Keratinocyte (primary cell): ENCODE measurements around the gene ATP6V1E1. TPM values are rescaled to one million over a fixed set of nuclear protein-coding genes. Genes with fewer than 3 reads are reported as not detected.

Experiments
- DNase-seq: peaks from one replicate; pipeline ENCODE4 v3.0.0-alpha.2; 2011; ENCODE audit warnings: low read depth, missing footprints, low spot score
- FAIRE-seq: peaks from 2 replicates; lab custom pipeline; 2011; peaks lifted over from hg19 to GRCh38; lab: Jason Lieb, UNC
- H2AFZ ChIP-seq: 2 replicates; pipeline ENCODE4 v1.6.0; 2012; ENCODE audit warnings: low read length, control low read depth, inconsistent platforms; ENCODE audit not compliant: control insufficient read depth
- H3K27ac ChIP-seq: 2 replicates; pipeline ENCODE4 v1.5.1; 2011; ENCODE audit warnings: low read length; ENCODE audit not compliant: control insufficient read depth, insufficient read depth
- H3K27me3 ChIP-seq: 3 replicates; pipeline ENCODE4 v1.6.0; 2011; ENCODE audit warnings: low read length; ENCODE audit not compliant: control insufficient read depth, insufficient read depth; ENCODE audit errors: extremely low read depth
- H3K36me3 ChIP-seq, 2 experiments: 2 replicates in 1 of 2; 3 replicates in 1 of 2; pipeline ENCODE4 v1.5.1; 2011; ENCODE audit warnings: low read length in 2 of 2, mild to moderate bottlenecking in 1 of 2; ENCODE audit not compliant: control insufficient read depth in 2 of 2, insufficient read depth in 2 of 2; ENCODE audit errors: extremely low read depth in 1 of 2
- H3K4me1 ChIP-seq: 3 replicates; pipeline ENCODE4 v1.5.1; 2011; ENCODE audit warnings: low read length; ENCODE audit not compliant: control insufficient read depth, insufficient read depth; ENCODE audit errors: extremely low read depth
- H3K4me2 ChIP-seq: 3 replicates; pipeline ENCODE4 v1.6.0; 2011; ENCODE audit warnings: low read depth, low read length; ENCODE audit not compliant: control insufficient read depth, insufficient read depth; ENCODE audit errors: extremely low read depth
- H3K4me3 ChIP-seq, 3 experiments: fragments of 200-600 bp in 1 of 3; sonication (generic) in 1 of 3; 2 replicates in 2 of 3; 3 replicates in 1 of 3; pipeline ENCODE4 v1.5.1; 2011 to 2016; ENCODE audit warnings: low read length in 3 of 3, mild to moderate bottlenecking in 3 of 3, control low read depth in 2 of 3, inconsistent platforms in 1 of 3, low read depth in 1 of 3, mixed read lengths in 1 of 3, mixed run types in 1 of 3, moderate library complexity in 1 of 3; ENCODE audit not compliant: control insufficient read depth in 2 of 3, insufficient read depth in 2 of 3; ENCODE audit errors: extremely low read depth in 1 of 3
- H3K79me2 ChIP-seq: 2 replicates; pipeline ENCODE4 v1.6.0; 2012; ENCODE audit warnings: low read length; ENCODE audit not compliant: control insufficient read depth, insufficient read depth
- H3K9ac ChIP-seq: 3 replicates; pipeline ENCODE4 v1.6.0; 2011; ENCODE audit warnings: low read length; ENCODE audit not compliant: control insufficient read depth, insufficient read depth; ENCODE audit errors: extremely low read depth
- H3K9me1 ChIP-seq: 3 replicates; pipeline ENCODE4 v1.6.0; 2011; ENCODE audit warnings: low read length; ENCODE audit not compliant: control insufficient read depth, insufficient read depth; ENCODE audit errors: extremely low read depth
- H3K9me3 ChIP-seq: 2 replicates; pipeline ENCODE4 v1.5.1; 2012; ENCODE audit warnings: low read depth, low read length; ENCODE audit not compliant: control insufficient read depth
- H4K20me1 ChIP-seq: 3 replicates; pipeline ENCODE4 v1.6.0; 2011; ENCODE audit warnings: low read length; ENCODE audit not compliant: control insufficient read depth, insufficient read depth; ENCODE audit errors: extremely low read depth
- EZH2 ChIP-seq: IDR thresholded peaks from one replicate; pipeline ENCODE4 v1.6.1; 2012; ENCODE audit warnings: inconsistent platforms, mild to moderate bottlenecking, low read length, moderate library complexity
- dilution Hi-C: fragments of 300-500 bp; cut with MboI; formaldehyde crosslinking; loops from one replicate; pipeline ENCODE4 v1.7.0; 2020; ENCODE audit warnings: low sequenced_read_pairs; ENCODE audit not compliant: extremely low pct_ligation_motif_present
- polyA plus RNA-seq, 5 experiments: library from polyadenylated mRNA; depleted of rRNA in 3 of 5; stranded (reverse) in 3 of 5; stranded (forward) in 1 of 5; unstranded in 1 of 5; fragments of >200 nt; gene quantifications; 1 replicate in 1 of 5; 2 replicates in 3 of 5; 3 replicates in 1 of 5; pipeline versions ENCODE4 v1.2.1 to v1.2.3, GENCODE V29; 2011 to 2012; ENCODE audit warnings: missing spikeins in 2 of 5, low read depth in 1 of 5, low replicate concordance in 1 of 5
- TF ChIP-seq, protein P1 (sequence below), 3 experiments: IDR thresholded peaks in 1 of 3; conservative IDR thresholded peaks in 1 of 3; optimal IDR thresholded peaks in 1 of 3; 2 replicates in 2 of 3; 3 replicates in 1 of 3; pipeline versions ENCODE3 to v1.5.1; 2011; ENCODE audit warnings: low read length in 3 of 3, mild to moderate bottlenecking in 3 of 3, moderate library complexity in 2 of 3, control low read depth in 1 of 3, inconsistent platforms in 1 of 3; ENCODE audit not compliant: insufficient read depth in 2 of 3; ENCODE audit errors: extremely low read depth in 1 of 3

Gene ATP6V1E1
- polyA plus RNA-seq, 1 donor (not counting 4 experiments of a cell fraction or from before 2014, with no cell fraction given) = 227 TPM

DNA sequence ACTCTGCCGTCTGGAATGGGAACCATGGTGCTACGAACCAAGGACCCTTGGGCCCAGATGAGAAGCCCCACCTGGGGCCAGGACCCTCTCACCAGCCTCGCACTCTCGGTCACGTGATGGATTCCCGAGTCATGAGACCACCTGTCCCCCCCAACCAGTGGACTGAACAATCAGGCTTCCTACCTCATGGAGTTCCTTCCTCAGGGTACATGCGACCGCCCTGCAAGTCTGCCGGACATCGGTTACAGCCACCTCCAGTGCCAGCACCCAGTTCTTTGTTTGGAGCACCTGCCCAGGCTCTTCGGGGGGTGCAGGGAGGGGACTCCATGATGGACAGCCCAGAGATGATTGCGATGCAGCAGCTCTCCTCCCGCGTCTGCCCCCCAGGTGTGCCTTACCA lies 86.1 kb downstream of the ATP6V1E1 start:
- no peak overlapping the region for H3K9ac ChIP-seq
- dilution Hi-C loops = no loop called here
- H3K36me3 ChIP-seq = no peaks in the 10 kb centered on the region
- H3K27ac ChIP-seq = no peak overlapping the region
- FAIRE-seq (no peak), DNase-seq (no peak)
- H3K27me3 ChIP-seq = no peaks in the 10 kb centered on the region
- no peak overlapping the region for H2AFZ ChIP-seq
- TF ChIP-seq, protein P1, sequence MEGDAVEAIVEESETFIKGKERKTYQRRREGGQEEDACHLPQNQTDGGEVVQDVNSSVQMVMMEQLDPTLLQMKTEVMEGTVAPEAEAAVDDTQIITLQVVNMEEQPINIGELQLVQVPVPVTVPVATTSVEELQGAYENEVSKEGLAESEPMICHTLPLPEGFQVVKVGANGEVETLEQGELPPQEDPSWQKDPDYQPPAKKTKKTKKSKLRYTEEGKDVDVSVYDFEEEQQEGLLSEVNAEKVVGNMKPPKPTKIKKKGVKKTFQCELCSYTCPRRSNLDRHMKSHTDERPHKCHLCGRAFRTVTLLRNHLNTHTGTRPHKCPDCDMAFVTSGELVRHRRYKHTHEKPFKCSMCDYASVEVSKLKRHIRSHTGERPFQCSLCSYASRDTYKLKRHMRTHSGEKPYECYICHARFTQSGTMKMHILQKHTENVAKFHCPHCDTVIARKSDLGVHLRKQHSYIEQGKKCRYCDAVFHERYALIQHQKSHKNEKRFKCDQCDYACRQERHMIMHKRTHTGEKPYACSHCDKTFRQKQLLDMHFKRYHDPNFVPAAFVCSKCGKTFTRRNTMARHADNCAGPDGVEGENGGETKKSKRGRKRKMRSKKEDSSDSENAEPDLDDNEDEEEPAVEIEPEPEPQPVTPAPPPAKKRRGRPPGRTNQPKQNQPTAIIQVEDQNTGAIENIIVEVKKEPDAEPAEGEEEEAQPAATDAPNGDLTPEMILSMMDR (optimal IDR thresholded peaks at IDR 0.05 in 1 of 3, IDR thresholded peaks at IDR 0.05 in 1 of 3, conservative IDR thresholded peaks at IDR 0.05 in 1 of 3; ENCODE audit: extremely low read depth in 1 of 3, insufficient read depth in 2 of 3, low read length in 3 of 3) = no peak
- no peak for TF ChIP-seq EZH2
- H3K4me2 ChIP-seq = no peak overlapping the region
- no peaks in the 10 kb centered on the region for H3K9me3 ChIP-seq
- no peaks in the 10 kb centered on the region for H3K4me1 ChIP-seq
- no peaks in the 10 kb centered on the region for H3K79me2 ChIP-seq
- no peaks in the 10 kb centered on the region for H4K20me1 ChIP-seq
- no peak overlapping the region for H3K4me3 ChIP-seq
- no peaks in the 10 kb centered on the region for H3K9me1 ChIP-seq

Other genes with a start within 250 kb of the ATP6V1E1 start
- gene SLC25A18, start 65.3 kb downstream of the ATP6V1E1 start, polyA plus RNA-seq = 0.04 TPM in 1 of 3 replicates, not detected in the others
- 45.0 to 54.7 TPM (median 51.0 TPM) in 3 replicates for gene BCL2L13, start 10.0 kb upstream of the ATP6V1E1 start, polyA plus RNA-seq
- gene BID, start 145.7 kb upstream of the ATP6V1E1 start, polyA plus RNA-seq = 36.5 to 69.7 TPM (median 46.0 TPM) in 3 replicates